DMS53 (cell line): ENCODE results near the gene OR4D1.
"Not testable (repeated sequence)": the region's sequence is repeated elsewhere in the genome, so short reads cannot be mapped to it uniquely, and the experiment has no call there.

Experiments used
- DNase-seq: peaks from one replicate; lab custom pipeline; 2025; lab: John Stamatoyannopoulos, UW

Gene OR4D1

GRCh38 chr17:58147930-58148434 is at the start of gene OR4D1:
Gene OR4D1 (plus strand): TSS chr17:58148384. CDS start chr17:58155154, 6,770 bp downstream.
- no peak for DNase-seq

GRCh38 chr17:58100506-58100905 is 47.7 kb upstream of the OR4D1 start:
- DNase-seq: no peak

- not testable (repeated sequence) for DNase-seq
Measured at GRCh38 chr17:58101898-58102297, 46.3 kb upstream of the OR4D1 start.

- no peak for DNase-seq
Measured at GRCh38 chr17:58105093-58105492, 43.1 kb upstream of the OR4D1 start.

GRCh38 chr17:58107306-58107705 is 40.9 kb upstream of the OR4D1 start:
- no peak for DNase-seq

- no peak for DNase-seq
Measured at GRCh38 chr17:58109197-58109596, 39.0 kb upstream of the OR4D1 start.

- no peak for DNase-seq
Measured at GRCh38 chr17:58110012-58110411, 38.2 kb upstream of the OR4D1 start.

GRCh38 chr17:58111676-58112075 is 36.5 kb upstream of the OR4D1 start:
- DNase-seq: no peak

GRCh38 chr17:58112970-58113631 is 35.1 kb upstream of the OR4D1 start:
- peak; percentile 82 for DNase-seq

GRCh38 chr17:58113947-58114346 is 34.2 kb upstream of the OR4D1 start:
- no peak for DNase-seq

GRCh38 chr17:58117382-58117781 is 30.8 kb upstream of the OR4D1 start:
- no peak for DNase-seq

GRCh38 chr17:58119491-58119890 is 28.7 kb upstream of the OR4D1 start:
- no peak for DNase-seq

GRCh38 chr17:58120195-58120822 is 27.9 kb upstream of the OR4D1 start:
- peak; percentile 52 for DNase-seq

- peak; percentile 74 for DNase-seq
Measured at GRCh38 chr17:58121925-58122324, 26.3 kb upstream of the OR4D1 start.

GRCh38 chr17:58127846-58128245 is 20.3 kb upstream of the OR4D1 start:
- no peak for DNase-seq

GRCh38 chr17:58132697-58133096 is 15.5 kb upstream of the OR4D1 start:
- not testable (repeated sequence) for DNase-seq

- DNase-seq: peak; percentile 4
Measured at GRCh38 chr17:58136669-58137279, 11.4 kb upstream of the OR4D1 start.

GRCh38 chr17:58141505-58141904 is 6.7 kb upstream of the OR4D1 start:
- DNase-seq: no peak

GRCh38 chr17:58143335-58143734 is 4.8 kb upstream of the OR4D1 start:
- not testable (repeated sequence) for DNase-seq

GRCh38 chr17:58144801-58145200 is 3.4 kb upstream of the OR4D1 start:
- DNase-seq: no peak

- DNase-seq: no peak
Measured at GRCh38 chr17:58148609-58149008, 425 bp downstream of the OR4D1 start.

- DNase-seq: no peak
Measured at GRCh38 chr17:58150394-58150793, 2.2 kb downstream of the OR4D1 start.

GRCh38 chr17:58153046-58153445 is 4.9 kb downstream of the OR4D1 start:
- DNase-seq: no peak
